ENCODE results near the gene RAB24. TPM values are rescaled to one million over a fixed set of nuclear protein-coding genes. Genes with fewer than 3 reads are reported as not detected.
"Not testable (repeated sequence)": the region's sequence is repeated elsewhere in the genome, so short reads cannot be mapped to it uniquely, and the experiment has no call there.

The RAB24 gene
- total RNA-seq, 8 experiments from 2014 or later, result 14.6 to 34.0 (median 23.8) TPM

DNA sequence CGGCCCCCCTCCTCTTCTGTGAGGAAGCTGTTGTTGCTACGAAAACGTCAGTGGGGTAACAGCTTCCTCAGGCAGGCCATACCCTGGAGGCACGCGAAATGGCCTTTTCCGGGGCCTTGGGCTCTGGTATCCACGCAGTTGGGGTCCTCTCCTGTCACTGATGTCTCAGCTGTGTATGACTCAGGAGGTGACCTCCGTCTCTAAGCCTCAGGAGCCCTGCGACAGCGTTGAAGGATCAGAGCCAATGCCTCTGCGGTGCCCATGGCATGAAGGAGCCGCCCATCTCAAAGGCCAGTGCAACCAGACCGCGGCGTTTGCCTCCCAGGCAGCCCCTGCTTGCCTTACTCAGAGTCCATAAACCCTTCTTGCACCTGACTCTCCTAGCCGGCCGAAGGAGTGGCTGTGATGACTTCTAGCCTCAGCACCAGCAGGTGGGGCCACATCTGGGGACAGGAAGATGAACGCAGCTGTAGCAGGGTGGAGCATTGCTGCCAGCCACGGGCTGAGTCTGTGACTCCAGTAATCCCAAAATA, 9.2 kb upstream of the RAB24 start:
- WGBS, 10 experiments, result 0 to 50% (median 12%) methylated on average over 1 to 11 of the region's 19 CpGs; no CpG with 5 or more reads in 3 of the 10 experiments
- peak in 6 of 8 experiments; percentile 1 to 4 (median 2) for ATAC-seq (replicated peaks in 6 of 8)
- in situ Hi-C loops (cut with MboI; ENCODE audit: low pct_unique_long_range_greater_than_20kb in 2 of 9, low sequenced_read_pairs in 9 of 9, unreplicated experiment in 9 of 9), result no loop called here
- peak overlapping the region in 1 of 2 donors; percentile 5 for H3K27ac ChIP-seq
- H3K4me1 ChIP-seq (replicated peaks in 1 of 2), result peaks cover 0 to 4% of the 10 kb centered on the region in 2 donors
- H3K4me3 ChIP-seq, result peak overlapping the region; percentile 39 to 46 (median 44)

DNA sequence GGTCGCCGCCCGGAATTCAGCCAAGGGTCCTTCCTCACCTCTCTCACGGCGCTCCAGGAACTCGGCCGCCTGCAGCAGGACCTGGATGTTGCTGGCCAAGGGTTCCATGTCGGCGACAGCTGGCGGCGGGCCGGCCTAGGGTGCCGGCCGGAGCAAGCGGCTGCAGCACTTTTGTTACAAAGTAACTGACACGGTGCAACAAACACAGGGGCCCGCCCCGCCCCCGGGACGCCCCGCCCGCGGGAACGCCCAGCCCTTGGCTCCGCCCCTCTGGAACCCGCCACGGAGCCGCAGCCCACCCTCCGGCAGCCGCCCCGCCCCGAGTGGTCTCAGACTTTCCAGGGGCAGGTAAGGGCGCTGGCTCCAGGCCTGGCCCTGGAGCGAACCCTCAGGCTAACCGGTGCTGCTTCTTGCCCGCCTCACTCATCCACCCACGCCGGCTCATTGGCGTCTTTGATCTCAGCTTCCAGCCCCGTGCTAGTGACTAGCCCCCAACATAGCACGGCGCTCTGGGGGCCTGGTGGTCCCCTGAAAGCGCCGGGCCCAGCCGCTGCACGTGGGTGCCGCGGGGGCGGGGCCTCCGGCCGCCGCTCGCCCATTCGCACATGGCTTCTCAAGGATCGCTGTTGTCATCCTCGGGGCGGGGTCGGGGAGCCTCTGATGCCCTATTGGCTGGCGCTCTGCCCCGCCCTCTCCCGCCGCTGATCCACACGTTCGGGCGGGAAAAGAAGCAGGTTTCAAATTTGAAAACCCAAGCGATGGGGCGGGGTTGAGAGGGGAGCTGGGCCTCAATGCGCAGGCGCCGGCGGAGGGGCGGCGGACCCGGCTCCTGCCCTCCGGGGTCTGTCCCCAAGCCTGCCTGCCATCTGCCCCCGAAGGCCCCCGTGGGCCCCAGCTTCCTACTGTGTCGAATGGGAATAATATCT, 8.5 kb upstream of the RAB24 start, which contains the start of gene MXD3:
TSS of gene MXD3 (minus strand) at position 176 of the 926 bp plus-strand sequence. CDS start at position 108, 68 bp downstream.
- 0 to 2% methylated on average over 8 to 23 of the region's 78 CpGs; no CpG with 5 or more reads in 8 of the 10 experiments for WGBS, 10 experiments
- in situ Hi-C loops (cut with MboI; ENCODE audit: low pct_unique_long_range_greater_than_20kb in 2 of 9, low sequenced_read_pairs in 9 of 9, unreplicated experiment in 9 of 9), result no loop called here
- Histone ChIP-seq H3K4me3 (peak within 1 kb of the TSS; percentile 39 to 46 (median 44)), H3K4me1 (replicated peaks in 1 of 2) (peaks cover 0 to 4% of the 10 kb centered on the region in 2 donors), H3K27ac (peak within 1 kb of the TSS in 1 of 2 donors; percentile 5)
- ATAC-seq (replicated peaks in 6 of 8), result peak; percentile 74 to 92 (median 88)

DNA sequence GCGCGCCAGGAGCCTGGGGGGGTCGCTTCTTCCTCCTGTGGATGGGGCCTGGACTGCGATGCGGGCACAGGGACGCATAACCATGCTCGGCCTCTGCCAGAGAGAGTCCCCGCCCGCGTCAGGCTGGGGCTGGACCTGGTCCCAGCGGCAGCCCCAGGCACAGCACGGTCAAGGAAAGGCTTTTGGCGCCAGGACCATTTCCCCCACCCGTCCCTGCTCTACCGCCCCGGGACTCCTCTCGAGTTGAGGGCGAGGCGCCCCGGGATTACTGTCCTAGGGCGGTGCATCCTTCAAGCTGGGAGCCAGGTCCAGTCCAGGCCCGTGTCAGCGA, 7.8 kb upstream of the RAB24 start:
- in situ Hi-C loops (cut with MboI; ENCODE audit: low pct_unique_long_range_greater_than_20kb in 2 of 9, low sequenced_read_pairs in 9 of 9, unreplicated experiment in 9 of 9), result no loop called here
- Histone ChIP-seq H3K4me3 (peak overlapping the region; percentile 39 to 46 (median 44)), H3K4me1 (replicated peaks in 1 of 2) (peaks cover 0 to 4% of the 10 kb centered on the region in 2 donors), H3K27ac (no peak overlapping the region)
- WGBS, 10 experiments, result 0% methylated on average over 2 of the region's 23 CpGs; no CpG with 5 or more reads in 9 of the 10 experiments
- ATAC-seq (replicated peaks in 6 of 8), result peak in 6 of 8 experiments; percentile 2 to 38 (median 13)

DNA sequence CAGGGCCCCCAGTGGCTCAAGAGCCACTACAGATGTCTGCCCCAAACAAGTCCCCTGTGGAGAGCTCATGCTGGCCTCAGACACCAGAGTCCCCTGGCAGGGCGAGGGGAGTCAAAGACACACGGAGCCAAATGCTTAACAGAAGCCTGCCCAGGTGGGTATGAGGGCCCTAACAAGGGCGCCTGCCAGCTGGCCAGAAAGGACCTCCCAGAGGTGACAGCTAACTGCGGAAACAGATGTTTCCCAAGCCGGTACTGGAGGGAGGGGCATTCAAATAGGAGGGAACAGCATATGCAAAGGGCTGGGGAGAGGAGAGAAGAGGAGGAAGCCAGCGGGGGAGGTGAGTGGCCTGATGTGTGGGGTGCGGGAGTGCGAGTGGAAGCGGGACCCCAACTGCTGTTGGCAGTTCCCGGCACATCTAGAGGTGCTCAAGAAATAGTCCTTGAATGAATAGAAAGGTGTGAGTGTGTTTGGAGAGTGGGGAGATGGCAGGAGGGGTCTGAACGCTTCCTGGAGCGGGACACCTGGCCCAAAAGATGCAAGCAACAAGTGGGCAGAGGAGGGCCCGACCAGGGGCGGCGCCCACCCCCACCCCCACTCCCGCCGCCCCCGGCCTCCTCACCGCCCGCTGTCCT, 7.4 kb upstream of the RAB24 start:
- 0 to 23% (median 6%) methylated on average over 1 to 6 of the region's 20 CpGs; no CpG with 5 or more reads in 7 of the 10 experiments for WGBS, 10 experiments
- Histone ChIP-seq H3K4me1 (replicated peaks in 1 of 2) (peaks cover 0 to 4% of the 10 kb centered on the region in 2 donors), H3K27ac (no peak overlapping the region), H3K4me3 (peak overlapping the region in 3 of 5 donors; percentile 39 to 44 (median 40))
- peak in 3 of 8 experiments; percentile 5 to 27 (median 10) for ATAC-seq (replicated peaks in 6 of 8)
- in situ Hi-C loops (cut with MboI; ENCODE audit: low pct_unique_long_range_greater_than_20kb in 2 of 9, low sequenced_read_pairs in 9 of 9, unreplicated experiment in 9 of 9), result no loop called here

DNA sequence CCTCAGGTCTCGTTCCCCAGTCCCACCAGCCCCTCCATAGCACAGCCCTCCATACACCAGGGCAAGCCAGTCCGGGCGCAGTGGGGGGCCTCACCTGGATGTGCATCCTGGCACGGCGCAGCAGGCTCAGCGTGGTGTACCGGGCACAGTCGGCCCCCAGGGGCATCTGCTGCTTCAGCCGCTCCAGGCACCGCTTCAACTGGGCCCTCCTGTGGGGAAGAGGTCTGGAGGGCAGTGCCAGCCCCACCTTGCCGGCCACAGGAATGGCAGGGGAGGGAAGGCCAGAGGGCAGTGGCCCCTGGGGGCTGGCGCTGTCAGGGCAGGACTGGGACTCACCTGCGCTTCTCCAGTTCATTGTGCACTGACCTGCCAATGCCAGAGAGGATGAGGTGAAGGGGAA, 6.8 kb upstream of the RAB24 start:
- H3K4me3 ChIP-seq, result peak overlapping the region in 1 of 5 donors; percentile 44
- in situ Hi-C loops (cut with MboI; ENCODE audit: low pct_unique_long_range_greater_than_20kb in 2 of 9, low sequenced_read_pairs in 9 of 9, unreplicated experiment in 9 of 9), result no loop called here
- H3K27ac ChIP-seq, result no peak overlapping the region
- WGBS, 10 experiments, result 70 to 100% (median 95%) methylated on average over 1 to 5 of the region's 13 CpGs; no CpG with 5 or more reads in 4 of the 10 experiments
- ATAC-seq (replicated peaks in 6 of 8), result no peak
- peaks cover 1 to 4% of the 10 kb centered on the region in 2 donors for H3K4me1 ChIP-seq (replicated peaks in 1 of 2)

DNA sequence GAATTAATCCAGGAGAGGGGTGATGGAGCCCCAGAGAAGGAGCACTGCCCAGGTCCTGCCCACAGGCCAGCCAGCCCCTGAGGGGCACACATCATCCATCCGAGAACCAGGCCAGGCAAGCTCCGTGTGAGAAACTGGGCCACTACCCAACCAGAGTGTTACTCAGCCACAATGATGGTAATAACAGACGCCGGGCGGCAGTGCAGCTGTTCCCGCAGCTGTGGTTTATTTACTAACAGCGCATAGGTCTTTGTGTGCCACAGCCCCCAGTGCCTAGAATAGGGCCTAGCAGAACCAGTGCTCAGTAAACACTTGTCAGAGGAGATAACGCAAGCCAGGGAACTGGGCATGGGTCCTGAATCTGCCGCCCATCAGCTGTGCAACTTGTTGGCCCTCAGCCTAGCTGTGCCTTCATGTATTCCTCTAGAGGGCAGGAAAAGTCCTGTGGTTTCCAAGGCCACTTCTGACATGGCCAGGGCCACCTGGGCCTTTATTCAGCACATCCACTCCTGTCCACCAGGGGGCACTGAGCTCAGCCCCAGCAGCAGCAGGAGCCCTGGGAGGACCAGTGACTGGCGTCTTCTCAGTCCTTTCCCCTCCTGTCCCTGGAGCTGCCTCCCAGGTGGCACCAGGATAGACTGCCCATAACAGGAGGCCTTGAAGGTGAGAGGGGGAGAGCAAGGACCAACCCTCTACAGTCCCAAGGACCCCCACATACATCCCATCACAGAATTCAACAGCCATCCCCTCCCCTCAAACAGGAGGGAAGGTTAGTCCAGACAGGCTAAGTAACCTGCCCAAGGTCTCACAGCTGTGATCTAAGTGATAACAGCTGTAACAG, 6.1 kb upstream of the RAB24 start:
- peak in 3 of 8 experiments; percentile 7 to 16 (median 13) for ATAC-seq (replicated peaks in 6 of 8)
- peaks cover 6 to 9% of the 10 kb centered on the region in 2 donors for H3K4me1 ChIP-seq (replicated peaks in 1 of 2)
- in situ Hi-C loops (cut with MboI; ENCODE audit: low pct_unique_long_range_greater_than_20kb in 2 of 9, low sequenced_read_pairs in 9 of 9, unreplicated experiment in 9 of 9), result no loop called here

DNA sequence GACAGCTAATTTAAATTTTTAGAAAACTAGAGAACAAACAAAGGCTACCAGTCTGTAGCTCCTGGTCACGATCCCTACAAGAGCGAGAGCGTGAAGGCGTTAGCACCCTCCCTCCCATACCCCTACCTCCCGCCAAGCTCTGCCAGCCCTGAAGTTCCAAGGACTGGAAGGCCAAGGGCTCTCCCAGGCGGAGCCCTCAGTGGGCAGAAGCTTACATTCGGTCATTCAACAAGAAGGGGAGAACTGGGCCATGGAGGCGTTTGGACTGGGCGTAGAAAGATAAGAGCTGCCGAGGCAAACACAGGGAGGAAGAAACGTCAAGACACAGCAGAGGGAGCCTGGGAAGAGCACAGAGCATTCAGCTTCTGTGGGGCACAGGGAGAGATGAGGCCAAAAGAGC, 5.2 kb upstream of the RAB24 start:
- no peak overlapping the region for H3K27ac ChIP-seq
- in situ Hi-C loops (cut with MboI; ENCODE audit: low pct_unique_long_range_greater_than_20kb in 2 of 9, low sequenced_read_pairs in 9 of 9, unreplicated experiment in 9 of 9), result no loop called here
- ATAC-seq (replicated peaks in 6 of 8), result no peak
- WGBS, 10 experiments, result 85 to 100% (median 93%) methylated on average over 1 to 7 of the region's 11 CpGs; no CpG with 5 or more reads in 3 of the 10 experiments
- no peak overlapping the region for H3K4me3 ChIP-seq
- H3K4me1 ChIP-seq (replicated peaks in 1 of 2), result peaks cover 10 to 11% of the 10 kb centered on the region in 2 donors

More for the DNA sequence above, 6.1 kb upstream of the RAB24 start:
- Histone ChIP-seq H3K4me3 (no peak overlapping the region), H3K27ac (no peak overlapping the region)
- WGBS, 10 experiments, result 40 to 100% (median 80%) methylated on average over 2 to 6 of the region's 10 CpGs; no CpG with 5 or more reads in 7 of the 10 experiments

DNA sequence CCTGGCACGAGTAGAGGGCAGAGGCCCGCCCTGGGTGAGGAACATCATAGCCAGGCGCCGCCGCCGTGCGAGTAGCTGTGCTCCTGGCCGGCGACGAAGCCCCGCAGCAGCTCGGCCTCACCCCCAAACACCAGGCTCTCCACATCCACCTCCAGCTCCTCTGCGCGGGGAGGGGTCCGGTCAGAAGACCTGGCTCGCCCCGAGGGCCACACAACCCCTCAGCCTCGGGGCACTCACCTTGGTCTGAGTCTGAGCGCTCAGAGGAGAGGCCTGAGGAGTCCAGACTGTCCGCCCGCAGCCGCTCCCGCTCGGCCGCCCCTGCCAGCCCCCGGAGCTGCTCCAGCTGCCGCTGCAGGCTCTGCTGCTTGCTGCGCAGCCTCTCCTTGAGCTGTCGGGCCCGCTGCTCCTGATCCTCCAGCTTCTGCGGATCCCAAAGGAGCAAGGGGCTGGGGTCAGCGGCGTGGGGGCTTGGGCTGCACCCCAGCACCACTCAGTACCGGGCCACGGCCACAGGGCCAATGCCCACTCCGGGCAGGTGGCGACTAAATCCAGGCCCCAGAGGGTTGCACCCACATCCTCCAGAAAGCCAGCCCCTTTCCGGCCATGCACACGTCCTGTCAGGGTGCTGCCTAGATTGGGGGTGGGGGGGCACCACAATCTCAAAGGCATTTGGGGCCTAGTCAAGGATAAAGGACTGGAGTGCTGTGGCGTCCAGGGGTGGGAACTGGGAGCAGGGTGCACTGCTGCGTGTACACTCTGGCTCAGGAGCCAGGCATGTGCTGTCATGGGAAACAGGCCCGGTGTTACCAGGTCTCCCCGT, 4.2 kb upstream of the RAB24 start:
- in situ Hi-C loops (cut with MboI; ENCODE audit: low pct_unique_long_range_greater_than_20kb in 2 of 9, low sequenced_read_pairs in 9 of 9, unreplicated experiment in 9 of 9), result no loop called here
- 86 to 100% (median 86%) methylated on average over 1 to 14 of the region's 43 CpGs; no CpG with 5 or more reads in 7 of the 10 experiments for WGBS, 10 experiments
- ATAC-seq (replicated peaks in 6 of 8), result no peak
- no peak overlapping the region for H3K27ac ChIP-seq
- H3K4me3 ChIP-seq, result no peak overlapping the region
- peaks cover 10 to 11% of the 10 kb centered on the region in 2 donors for H3K4me1 ChIP-seq (replicated peaks in 1 of 2)

DNA sequence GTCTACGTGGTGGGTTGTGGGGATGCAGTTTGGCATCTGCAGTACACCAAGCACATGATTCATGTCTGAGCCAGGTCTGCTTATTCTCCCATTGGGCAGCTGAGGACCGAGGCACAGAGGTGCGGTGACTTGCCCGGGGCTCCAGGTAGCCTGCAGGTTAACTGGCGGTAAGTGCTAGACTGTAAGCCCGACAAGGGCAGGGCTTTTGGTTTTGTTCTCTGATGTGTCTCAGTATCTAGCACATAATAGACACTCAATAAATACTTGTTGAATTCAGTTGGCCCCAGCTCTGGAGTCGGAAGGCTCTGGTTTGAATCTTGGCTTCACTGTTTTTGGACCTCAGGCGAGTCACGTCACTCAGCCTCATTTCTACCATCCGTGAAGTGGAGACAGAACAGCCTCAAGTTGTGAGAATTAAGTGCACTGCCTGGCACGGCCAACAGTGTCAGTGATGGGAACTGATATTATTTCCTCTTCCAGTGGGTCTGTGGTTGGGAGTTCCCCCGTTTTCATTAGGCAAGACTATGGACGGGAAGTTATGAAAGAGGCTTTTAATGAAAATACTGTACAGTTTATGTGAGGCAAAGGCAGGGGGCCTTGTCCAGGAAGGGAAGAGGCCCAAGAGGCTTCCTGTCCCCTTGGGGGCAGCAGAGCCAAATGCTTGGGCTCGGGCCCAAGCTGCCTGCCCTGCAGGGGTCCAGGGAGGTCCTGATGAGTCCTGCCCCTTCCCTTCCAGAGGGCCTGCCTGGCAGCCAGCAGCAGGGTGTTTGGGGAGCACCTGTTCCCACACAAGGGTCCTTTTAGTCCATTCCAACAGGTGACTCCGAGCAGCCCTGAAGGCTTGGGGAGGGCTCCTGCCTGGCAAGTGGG, 3.4 kb upstream of the RAB24 start:
- Histone ChIP-seq H3K4me3 (no peak overlapping the region), H3K27ac (no peak overlapping the region), H3K4me1 (replicated peaks in 1 of 2) (peaks cover 15 to 17% of the 10 kb centered on the region in 2 donors)
- in situ Hi-C loops (cut with MboI; ENCODE audit: low pct_unique_long_range_greater_than_20kb in 2 of 9, low sequenced_read_pairs in 9 of 9, unreplicated experiment in 9 of 9), result no loop called here
- WGBS, 10 experiments, result 73 to 100% (median 92%) methylated on average over 1 to 7 of the region's 15 CpGs; no CpG with 5 or more reads in 1 of the 10 experiments
- ATAC-seq (replicated peaks in 6 of 8), result no peak

DNA sequence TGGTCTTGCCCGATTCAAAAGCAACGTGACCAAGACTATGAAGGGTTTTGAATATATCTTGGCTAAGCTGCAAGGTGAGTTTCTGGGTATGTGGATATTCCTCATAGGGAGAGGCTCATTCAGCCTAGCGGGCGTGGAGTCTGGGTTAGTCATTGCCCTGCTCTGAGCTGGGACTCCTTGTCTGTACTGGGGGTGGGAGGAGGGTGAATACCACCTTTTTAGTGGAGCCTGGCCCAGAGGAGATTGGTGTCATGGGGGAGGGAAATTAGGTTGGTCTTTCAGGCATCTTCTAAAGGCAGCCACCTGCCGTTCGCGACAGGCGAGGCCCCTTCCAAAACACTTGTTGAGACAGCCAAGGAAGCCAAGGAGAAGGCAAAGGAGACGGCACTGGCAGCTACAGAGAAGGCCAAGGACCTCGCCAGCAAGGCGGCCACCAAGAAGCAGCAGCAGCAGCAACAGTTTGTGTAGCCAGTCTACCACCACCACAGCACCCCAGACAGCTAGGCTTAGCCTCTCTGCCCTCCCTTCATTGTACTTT, 2.7 kb upstream of the RAB24 start:
- in situ Hi-C loops (cut with MboI; ENCODE audit: low pct_unique_long_range_greater_than_20kb in 2 of 9, low sequenced_read_pairs in 9 of 9, unreplicated experiment in 9 of 9); H3K27ac ChIP-seq; ATAC-seq (replicated peaks in 6 of 8); H3K4me3 ChIP-seq: not testable (repeated sequence)
- WGBS, 10 experiments, result 6 to 100% (median 81%) methylated on average over 1 to 7 of the region's 11 CpGs; no CpG with 5 or more reads in 3 of the 10 experiments
- peaks cover 14 to 17% of the 10 kb centered on the region in 2 donors for H3K4me1 ChIP-seq (replicated peaks in 1 of 2)

Data from motor neuron (in vitro differentiated cells).